K562 (cell line): Measurements from ENCODE around the gene GCNT1. TPM values are rescaled to one million over a fixed set of nuclear protein-coding genes. Genes with fewer than 3 reads are reported as not detected.
A peak's percentile ranks its signal among the peaks of the same experiment; 100 is the strongest.

ENCODE experiments used
- ATAC-seq: fragments of 200-7000 bp; cut with Tn5 transposase; 3 replicates; pipeline ENCODE4 v1.9.1; 2020; ENCODE audit warnings: moderate library complexity
- Bru-seq: library from RNA; stranded (reverse); fragments of 400-500 nt; gene quantifications from one replicate; lab custom pipeline; 2021; lab: Mats Ljungman, UMichigan
- BruChase-seq, 2 experiments: library from RNA; stranded (reverse); fragments of 400-500 nt; gene quantifications; one replicate each; lab custom pipeline; 2021; lab: Mats Ljungman, UMichigan
- BruUV-seq: library from RNA; stranded (reverse); fragments of 400-500 nt; replicated peaks from 2 replicates; lab custom pipeline; 2021; lab: Mats Ljungman, UMichigan
- CTCF ChIA-PET: fragments of 300-600 bp; formaldehyde crosslinking; extraction: SDS; loops from one replicate; lab custom pipeline; 2021; ENCODE audit warnings: low intra/inter-chr PET ratio; lab: Yijun Ruan, JAX
- POLR2A ChIA-PET: fragments of 300-600, 350-650 bp; sonication (Branson Sonifier 250); formaldehyde crosslinking; extraction: SDS; loops from one replicate; lab custom pipeline; 2021; ENCODE audit warnings: antibody characterized with exemption, inconsistent platforms; lab: Yijun Ruan, JAX
- DNase-seq, 4 experiments: peaks; one replicate each; pipeline versions ENCODE4 v3.0.0 to v3.0.0-alpha.2; 2011 to 2018; ENCODE audit warnings: low spot score in 3 of 4, mixed read lengths in 3 of 4; ENCODE audit errors: extremely low read depth in 1 of 4
- FAIRE-seq: peaks from 2 replicates; lab custom pipeline; 2011; peaks lifted over from hg19 to GRCh38; lab: Jason Lieb, UNC
- H2AFZ ChIP-seq: 2 replicates; pipeline ENCODE4 v1.6.0; 2011; ENCODE audit warnings: low read depth, low read length, control low read depth, inconsistent platforms
- H3K27ac ChIP-seq: fragments of 200-600 bp; 3 replicates; pipeline ENCODE4 v1.8.0; 2011; ENCODE audit warnings: low read depth, mild to moderate bottlenecking, control low read depth, inconsistent platforms, low read length, moderate library complexity, mixed read lengths; ENCODE audit errors: extremely low read depth
- H3K27me3 ChIP-seq, 2 experiments: fragments of 300-600 bp in 1 of 2; 2 replicates in 1 of 2; 3 replicates in 1 of 2; pipeline versions ENCODE4 v1.6.0 to v1.8.0; 2011; ENCODE audit warnings: inconsistent platforms in 2 of 2, low read length in 2 of 2, mild to moderate bottlenecking in 1 of 2, mixed read lengths in 1 of 2, moderate library complexity in 1 of 2; ENCODE audit not compliant: control insufficient read depth in 2 of 2, insufficient read depth in 2 of 2
- H3K36me3 ChIP-seq: fragments of 300-600 bp; 3 replicates; pipeline ENCODE4 v1.8.0; 2011; ENCODE audit warnings: mild to moderate bottlenecking, low read length, inconsistent platforms; ENCODE audit not compliant: control insufficient read depth, insufficient read depth
- H3K4me1 ChIP-seq, 2 experiments: fragments of 200-600 bp in 1 of 2; replicated peaks in 1 of 2; 2 replicates in 1 of 2; 3 replicates in 1 of 2; pipeline versions ENCODE4 v1.5.1 to v1.8.0; 2011; ENCODE audit warnings: inconsistent platforms in 2 of 2, low read length in 2 of 2, mild to moderate bottlenecking in 1 of 2, mixed read lengths in 1 of 2, moderate library complexity in 1 of 2; ENCODE audit not compliant: control insufficient read depth in 2 of 2, insufficient read depth in 2 of 2
- H3K4me2 ChIP-seq: 2 replicates; pipeline ENCODE4 v1.6.1; 2011; ENCODE audit warnings: low read length, control low read depth, inconsistent platforms, mixed read lengths; ENCODE audit not compliant: insufficient read depth
- H3K4me3 ChIP-seq: fragments of 200-600 bp; sonication (generic), shearing (Covaris generic); 2 replicates; pipeline ENCODE4 v1.5.1; 2016; ENCODE audit warnings: control low read depth, inconsistent platforms
- H3K79me2 ChIP-seq: fragments of 200-600 bp; 3 replicates; pipeline ENCODE4 v1.8.0; 2011; ENCODE audit warnings: low read length, inconsistent platforms; ENCODE audit not compliant: control insufficient read depth, insufficient read depth
- H3K9ac ChIP-seq, 2 experiments: 2 replicates each; pipeline versions ENCODE4 v1.6.0 to v1.6.1; 2011; ENCODE audit warnings: low read depth in 2 of 2, low read length in 2 of 2, control low read depth in 1 of 2, inconsistent platforms in 1 of 2, mild to moderate bottlenecking in 1 of 2, mixed read lengths in 1 of 2; ENCODE audit not compliant: insufficient read depth in 1 of 2
- H3K9me1 ChIP-seq: one replicate; pipeline ENCODE4 v1.6.0; 2011; ENCODE audit warnings: inconsistent platforms, mild to moderate bottlenecking, low read length, moderate library complexity; ENCODE audit not compliant: control insufficient read depth, insufficient read depth
- H3K9me3 ChIP-seq: replicated peaks from 2 replicates; pipeline ENCODE4 v1.5.1; 2011; ENCODE audit warnings: low read depth, low read length, inconsistent platforms; ENCODE audit not compliant: control insufficient read depth, insufficient read depth
- H4K20me1 ChIP-seq: replicated peaks from 2 replicates; pipeline ENCODE4 v1.6.1; 2011; ENCODE audit warnings: low read length, inconsistent platforms, mixed read lengths; ENCODE audit not compliant: control insufficient read depth, insufficient read depth
- MAZ ChIP-seq, 2 experiments: fragments of 450-650 bp in 1 of 2; sonication (generic) in 1 of 2; formaldehyde crosslinking; IDR thresholded peaks in 1 of 2; conservative IDR thresholded peaks in 1 of 2; 2 replicates each; pipeline versions ENCODE4 v1.4.0 to v1.5.0; 2020; ENCODE audit warnings: mild to moderate bottlenecking in 1 of 2, missing genetic modification reagents in 1 of 2
- NFIC ChIP-seq: fragments of 450-650 bp; IDR thresholded peaks from 2 replicates; pipeline ENCODE4 v1.6.1; 2017; ENCODE audit warnings: mild to moderate bottlenecking, inconsistent platforms
- SP1 ChIP-seq: sonication (generic); formaldehyde crosslinking; IDR thresholded peaks from 2 replicates; pipeline ENCODE4 v1.8.1; 2022; ENCODE audit warnings: mild to moderate bottlenecking, missing genetic modification reagents
- TCF7 ChIP-seq: sonication (generic); IDR thresholded peaks from 2 replicates; pipeline ENCODE4 v1.6.1; 2016; ENCODE audit warnings: antibody characterized with exemption, borderline replicate concordance
- ZBTB7A ChIP-seq: IDR thresholded peaks from 2 replicates; pipeline ENCODE4 v1.6.1; 2011; ENCODE audit warnings: low read depth, mild to moderate bottlenecking, low read length, moderate library complexity, borderline replicate concordance; ENCODE audit not compliant: control insufficient read depth
- ZFP36 ChIP-seq: fragments of 150-350 bp; IDR thresholded peaks from 2 replicates; pipeline ENCODE4 v1.6.1; 2018; ENCODE audit warnings: low read length, low read depth; ENCODE audit not compliant: partially characterized antibody
- WGBS: fragments of 100-300 bp; shearing (Covaris generic); methylation state at CpG from one replicate; pipeline ENCODE4 v1.1.6; 2016; ENCODE audit warnings: low coverage, mixed read lengths; ENCODE audit not compliant: insufficient coverage; ENCODE audit errors: missing lambda C conversion rate; 5-methylcytosine and 5-hydroxymethylcytosine counted together
- in situ Hi-C: fragments of 300-500 bp; cut with MboI; formaldehyde crosslinking; loops from 4 replicates; pipeline ENCODE4 v1.15.0; 2018; ENCODE audit warnings: inconsistent platforms, mixed read lengths
- intact Hi-C: fragments of 100-400 bp; cut with micrococcal nuclease; formaldehyde crosslinking; loops from 2 replicates; pipeline ENCODE4 v1.14.2; 2022
- long read RNA-seq, 3 experiments: library from polyadenylated mRNA in 2 of 3; library from RNA in 1 of 3; unstranded in 2 of 3; stranded (forward) in 1 of 3; transcript quantifications; one replicate each; pipeline ENCODE4 v2.0.0, GENCODE V29; 2019 to 2022
- polyA minus RNA-seq, 3 experiments: library from RNA; depleted of rRNA, polyadenylated mRNA; stranded (reverse); fragments of >200 nt; gene quantifications; 2 replicates each; pipeline ENCODE4 v1.2.3, GENCODE V29; 2011
- polyA plus RNA-seq, 8 experiments: library from polyadenylated mRNA; depleted of rRNA in 4 of 8; stranded (reverse) in 5 of 8; unstranded in 3 of 8; fragments of >200 nt; fragmentation: Nextera tagmentation in 2 of 8; fragmentation: Illumina TruSeq in 1 of 8; extraction: Ambion mirVana in 2 of 8; extraction: Trizol in 1 of 8; gene quantifications; 2 replicates each; pipeline versions ENCODE4 v1.2.1 to v1.2.3, GENCODE V29; 2011 to 2014; ENCODE audit warnings: inconsistent platforms in 1 of 8, missing spikeins in 1 of 8
- total RNA-seq, 7 experiments: library from RNA; depleted of rRNA in 6 of 7; stranded (reverse); fragments of >200 nt in 6 of 7; fragmentation: Illumina TruSeq in 2 of 7; extraction: Trizol in 2 of 7; gene quantifications; 2 replicates each; pipeline versions ENCODE4 v1.2.1 to v1.2.3, GENCODE V29; 2011 to 2021; ENCODE audit warnings: low replicate concordance in 1 of 7
- TF ChIP-seq, protein P1 (sequence below), 2 experiments: IDR thresholded peaks; 2 replicates each; pipeline ENCODE4 v1.6.1; 2011; ENCODE audit warnings: borderline replicate concordance in 1 of 2, control low read depth in 1 of 2, low read depth in 1 of 2, low read length in 1 of 2, mild to moderate bottlenecking in 1 of 2, mixed read lengths in 1 of 2, moderate library complexity in 1 of 2; ENCODE audit not compliant: insufficient read depth in 1 of 2, insufficient read length in 1 of 2, poor library complexity in 1 of 2, severe bottlenecking in 1 of 2; ENCODE audit errors: extremely low read depth in 1 of 2
- TF ChIP-seq, protein P2 (sequence below), 3 experiments: fragments of 200-800 bp in 1 of 3; fragments of 250-450 bp in 1 of 3; fragments of 450-650 bp in 1 of 3; sonication (Bioruptor Pico) in 1 of 3; sonication (Bioruptor generic) in 1 of 3; formaldehyde crosslinking in 1 of 3; IDR thresholded peaks; 2 replicates each; pipeline versions ENCODE4 v1.6.1 to v1.8.0; 2016 to 2022; ENCODE audit warnings: mild to moderate bottlenecking in 2 of 3, missing genetic modification characterization in 2 of 3, missing compliant biosample characterization in 1 of 3, moderate library complexity in 1 of 3

Gene GCNT1
- total RNA-seq (2011; cell fraction: chromatin; rRNA removed; ENCODE audit: low replicate concordance): 0.12 and 0.67 TPM in 2 replicates
- total RNA-seq (2011; cell fraction: nucleolus; rRNA removed): not detected in 2 replicates
- 0.07 TPM in 1 of 2 replicates, not detected in the other for total RNA-seq (2011; cell fraction: nucleoplasm; rRNA removed)
- 0.04 and 0.05 TPM in 2 replicates for total RNA-seq (2014; rRNA removed)
- 0.18 and 0.26 TPM in 2 replicates for total RNA-seq (2014; rRNA removed; fragmentation: Illumina TruSeq; extraction: Trizol)
- 0.11 TPM in 2 replicates for total RNA-seq (2015; rRNA removed; fragmentation: Illumina TruSeq; extraction: Trizol)
- 0.11 and 0.42 TPM in 2 replicates for total RNA-seq (2021)
- 0.07 and 0.71 TPM in 2 replicates for polyA plus RNA-seq (2011; rRNA removed)
- polyA plus RNA-seq (2011; cell fraction: cytosol; rRNA removed): 0.06 and 0.27 TPM in 2 replicates
- 0.15 and 0.43 TPM in 2 replicates for polyA plus RNA-seq (2011; cell fraction: nucleus; rRNA removed)
- polyA plus RNA-seq (2012): 0.62 and 0.65 TPM in 2 replicates
- 0.06 and 0.10 TPM in 2 replicates for polyA plus RNA-seq (2014; fragmentation: Illumina TruSeq; extraction: Trizol)
- polyA plus RNA-seq (2014; fragmentation: Nextera tagmentation; extraction: Ambion mirVana): under 1 TPM; 0.01 to 0.07 TPM
- polyA plus RNA-seq (2014; rRNA removed): 0.04 and 0.07 TPM in 2 replicates
- 0.54 and 1.2 TPM in 2 replicates for polyA minus RNA-seq (2011; rRNA and poly(A)+ RNA removed)
- 0.10 TPM in 1 of 2 replicates, not detected in the other for polyA minus RNA-seq (2011; cell fraction: cytosol; rRNA and poly(A)+ RNA removed)
- polyA minus RNA-seq (2011; cell fraction: nucleus; rRNA and poly(A)+ RNA removed): 0.22 TPM in 1 of 2 replicates, not detected in the other
- percentile 22 among the genes with signal in this experiment for Bru-seq, nascent RNA
- BruChase-seq, experiment 1, labeled RNA remaining after a 2-hour chase: percentile 15 among the genes with signal in this experiment
- BruChase-seq, experiment 2, labeled RNA remaining after a 6-hour chase: percentile 20 among the genes with signal in this experiment
- long read RNA-seq, experiment 1, full-length matches to known transcripts: 1 of 2 reads
- long read RNA-seq, experiment 1, partial matches to known transcripts: 0 of 2 reads
- long read RNA-seq, experiment 1, other reads (novel, unspliced or antisense): 1 of 2 reads
- long read RNA-seq, experiment 2, partial matches to known transcripts: 0 of 1 reads
- long read RNA-seq, experiment 2, other reads (novel, unspliced or antisense): 1 of 1 reads
- long read RNA-seq, experiment 3, full-length matches to known transcripts: 1 of 1 reads
- long read RNA-seq, experiment 3, partial matches to known transcripts: 0 of 1 reads
- long read RNA-seq, experiment 3, other reads (novel, unspliced or antisense): 0 of 1 reads

DNA sequence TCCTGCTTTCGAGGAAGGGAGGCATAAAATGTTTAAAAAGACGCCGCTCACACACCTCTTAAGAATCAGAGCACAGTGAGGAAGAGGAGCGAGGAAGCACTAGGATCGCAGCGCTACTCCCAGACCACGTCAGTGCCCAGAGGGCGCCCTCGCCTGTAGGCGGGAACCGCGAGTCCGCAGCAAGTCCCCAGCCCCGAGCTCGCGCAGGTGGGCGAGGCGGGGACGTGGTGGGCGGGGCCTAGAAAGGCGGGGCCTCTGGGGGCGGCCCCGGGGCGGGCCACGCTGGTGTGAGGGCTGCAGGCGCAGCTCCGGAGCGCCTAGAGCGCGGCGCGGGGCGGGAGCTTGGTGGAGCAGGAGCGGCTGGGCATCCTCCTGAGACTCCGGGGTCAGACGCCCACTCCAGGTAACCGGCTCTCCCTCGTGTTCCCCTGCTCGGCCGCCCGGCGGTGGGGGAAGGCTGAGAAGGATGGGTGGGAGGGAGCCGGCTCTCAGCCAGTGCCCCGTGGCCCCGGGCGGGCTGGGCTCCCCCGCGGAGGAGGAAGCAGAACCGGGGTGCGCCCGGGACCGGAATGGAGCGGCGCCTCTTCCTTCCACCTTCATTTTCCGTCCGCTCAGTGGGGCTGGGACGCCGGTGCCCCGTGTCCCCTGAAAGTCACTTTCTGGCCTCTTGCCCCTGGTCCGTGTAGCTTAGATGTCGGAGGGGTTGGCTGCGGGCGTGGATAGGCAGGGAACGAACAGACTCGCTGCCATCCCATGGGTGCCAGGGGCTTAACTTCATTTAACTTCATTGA lies at the start of gene GCNT1:
Gene GCNT1, plus strand, starts transcription at position 280 of the 791 bp plus-strand sequence. CDS start 43,200 bp downstream, outside the sequence.
- intact Hi-C loops (loop anchor here (10.0 kb wide), 1 partner anchor 54 kb away; no protein-coding TSS in a partner anchor), in situ Hi-C loops (loop anchor here (10.0 kb wide), 1 partner anchor 206 kb away; no protein-coding TSS in a partner anchor)
- H3K36me3 ChIP-seq: no peaks in the 10 kb centered on the region
- H2AFZ ChIP-seq: peak within 1 kb of the TSS; percentile 81
- 0% methylated on average over 3 of the region's 65 CpGs for WGBS
- peak; percentile 60 for FAIRE-seq
- H3K4me1 ChIP-seq: peaks cover 4 to 13% of the 10 kb centered on the region in 2 experiments; a peak in 3 of 5 replicates
- no peaks in the 10 kb centered on the region for H4K20me1 ChIP-seq
- ChIA-PET CTCF (interaction anchor here (0.6 kb wide), 1 partner anchor 866 kb away, joined by 3 read pairs; no protein-coding TSS in a partner anchor), POLR2A (interaction anchor here (0.7 kb wide), 1 partner anchor 689 kb away, joined by 3 read pairs; no protein-coding TSS in a partner anchor)
- peak; percentile 83 to 90 (median 88) for DNase-seq
- no peaks in the 10 kb centered on the region for H3K79me2 ChIP-seq
- H3K9me1 ChIP-seq: no peaks in the 10 kb centered on the region
- ATAC-seq: peak; percentile 100
- H3K27ac ChIP-seq: no peak within 1 kb of the TSS
- H3K4me2 ChIP-seq: peak within 1 kb of the TSS; percentile 58
- BruUV-seq: no TSS peak
- H3K9ac ChIP-seq: peak within 1 kb of the TSS in 1 of 2 experiments; percentile 72; a peak in 1 of 4 replicates
- H3K27me3 ChIP-seq: peaks cover 0 to 4% of the 10 kb centered on the region in 2 experiments; a peak in 1 of 5 replicates
- H3K9me3 ChIP-seq: no peaks in the 10 kb centered on the region
- H3K4me3 ChIP-seq: peak within 1 kb of the TSS; percentile 34
- peak; percentile 25 to 43; a peak in 2 of 4 replicates for TF ChIP-seq MAZ (CRISPR knock-in tag; conservative IDR thresholded peaks at IDR 0.05 in 1 of 2, IDR thresholded peaks at IDR 0.05 in 1 of 2)
- TF ChIP-seq, protein P1, sequence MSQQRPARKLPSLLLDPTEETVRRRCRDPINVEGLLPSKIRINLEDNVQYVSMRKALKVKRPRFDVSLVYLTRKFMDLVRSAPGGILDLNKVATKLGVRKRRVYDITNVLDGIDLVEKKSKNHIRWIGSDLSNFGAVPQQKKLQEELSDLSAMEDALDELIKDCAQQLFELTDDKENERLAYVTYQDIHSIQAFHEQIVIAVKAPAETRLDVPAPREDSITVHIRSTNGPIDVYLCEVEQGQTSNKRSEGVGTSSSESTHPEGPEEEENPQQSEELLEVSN (IDR thresholded peaks at IDR 0.05; ENCODE audit: borderline replicate concordance in 1 of 2, extremely low read depth in 1 of 2, insufficient read depth in 1 of 2, insufficient read length in 1 of 2, low read depth in 1 of 2, low read length in 1 of 2, poor library complexity in 1 of 2, severe bottlenecking in 1 of 2): peak; percentile 90 to 96
- TF ChIP-seq NFIC: no peak
- peak; percentile 3 for TF ChIP-seq ZFP36
- TF ChIP-seq, protein P2, sequence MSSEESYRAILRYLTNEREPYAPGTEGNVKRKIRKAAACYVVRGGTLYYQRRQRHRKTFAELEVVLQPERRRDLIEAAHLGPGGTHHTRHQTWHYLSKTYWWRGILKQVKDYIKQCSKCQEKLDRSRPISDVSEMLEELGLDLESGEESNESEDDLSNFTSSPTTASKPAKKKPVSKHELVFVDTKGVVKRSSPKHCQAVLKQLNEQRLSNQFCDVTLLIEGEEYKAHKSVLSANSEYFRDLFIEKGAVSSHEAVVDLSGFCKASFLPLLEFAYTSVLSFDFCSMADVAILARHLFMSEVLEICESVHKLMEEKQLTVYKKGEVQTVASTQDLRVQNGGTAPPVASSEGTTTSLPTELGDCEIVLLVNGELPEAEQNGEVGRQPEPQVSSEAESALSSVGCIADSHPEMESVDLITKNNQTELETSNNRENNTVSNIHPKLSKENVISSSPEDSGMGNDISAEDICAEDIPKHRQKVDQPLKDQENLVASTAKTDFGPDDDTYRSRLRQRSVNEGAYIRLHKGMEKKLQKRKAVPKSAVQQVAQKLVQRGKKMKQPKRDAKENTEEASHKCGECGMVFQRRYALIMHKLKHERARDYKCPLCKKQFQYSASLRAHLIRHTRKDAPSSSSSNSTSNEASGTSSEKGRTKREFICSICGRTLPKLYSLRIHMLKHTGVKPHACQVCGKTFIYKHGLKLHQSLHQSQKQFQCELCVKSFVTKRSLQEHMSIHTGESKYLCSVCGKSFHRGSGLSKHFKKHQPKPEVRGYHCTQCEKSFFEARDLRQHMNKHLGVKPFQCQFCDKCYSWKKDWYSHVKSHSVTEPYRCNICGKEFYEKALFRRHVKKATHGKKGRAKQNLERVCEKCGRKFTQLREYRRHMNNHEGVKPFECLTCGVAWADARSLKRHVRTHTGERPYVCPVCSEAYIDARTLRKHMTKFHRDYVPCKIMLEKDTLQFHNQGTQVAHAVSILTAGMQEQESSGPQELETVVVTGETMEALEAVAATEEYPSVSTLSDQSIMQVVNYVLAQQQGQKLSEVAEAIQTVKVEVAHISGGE (CRISPR knock-in tag; IDR thresholded peaks at IDR 0.05): peak in 1 of 3 experiments; percentile 37; a peak in 1 of 6 replicates
- TF ChIP-seq ZBTB7A: peak; percentile 44; the same call in 1 of the 2 replicates
- TF ChIP-seq TCF7: no peak
- 0 out of 2 replicates have a peak, but pooled peaks have one; percentile 30 for TF ChIP-seq SP1 (CRISPR knock-in tag)
